Endothelial cell of umbilical vein (primary cell): ENCODE data around the gene PKNOX2.

Experiments
- EZH2 ChIP-seq: IDR thresholded peaks from 2 replicates; pipeline ENCODE4 v1.6.1; 2012; ENCODE audit warnings: borderline replicate concordance, low read depth, mild to moderate bottlenecking, moderate library complexity, low read length, inconsistent platforms; ENCODE audit not compliant: severe bottlenecking
- GATA2 ChIP-seq: IDR thresholded peaks from 2 replicates; pipeline ENCODE4 v1.7.0; 2011; ENCODE audit warnings: low read depth, mild to moderate bottlenecking, moderate library complexity, mixed read lengths, low read length; ENCODE audit not compliant: insufficient read length, insufficient read depth
- JUN ChIP-seq: IDR thresholded peaks from 2 replicates; pipeline ENCODE4 v1.6.1; 2011; ENCODE audit warnings: borderline replicate concordance, low read depth; ENCODE audit not compliant: insufficient read length, insufficient read depth
- MAX ChIP-seq: IDR thresholded peaks from 2 replicates; pipeline ENCODE4 v1.6.1; 2011; ENCODE audit not compliant: insufficient read depth, insufficient read length
- MYC ChIP-seq: IDR thresholded peaks from one replicate; pipeline ENCODE4 v1.6.1; 2011; ENCODE audit warnings: mild to moderate bottlenecking, low read depth, low read length
- POLR2A ChIP-seq: IDR thresholded peaks from 2 replicates; pipeline ENCODE4 v1.6.1; 2012; ENCODE audit warnings: low read depth, mild to moderate bottlenecking, control low read depth, low read length
- POLR2AphosphoS5 ChIP-seq: IDR thresholded peaks from 2 replicates; pipeline ENCODE4 v1.6.1; 2012; ENCODE audit warnings: low read depth, mild to moderate bottlenecking, control low read depth, low read length, moderate library complexity; ENCODE audit not compliant: insufficient read depth
- TF ChIP-seq, protein P1 (sequence below), 2 donors: IDR thresholded peaks; 1 replicate in 1 of 2; 2 replicates in 1 of 2; pipeline ENCODE4 v1.5.1; 2011; ENCODE audit warnings: low read length in 2 of 2, mild to moderate bottlenecking in 2 of 2, moderate library complexity in 2 of 2, control low read depth in 1 of 2, inconsistent platforms in 1 of 2, low read depth in 1 of 2; ENCODE audit not compliant: insufficient read depth in 1 of 2; ENCODE audit errors: extremely low read depth in 1 of 2

GRCh38 chr11:125329786-125330185 is 165.2 kb downstream of the PKNOX2 start:
- TF ChIP-seq, protein P1, sequence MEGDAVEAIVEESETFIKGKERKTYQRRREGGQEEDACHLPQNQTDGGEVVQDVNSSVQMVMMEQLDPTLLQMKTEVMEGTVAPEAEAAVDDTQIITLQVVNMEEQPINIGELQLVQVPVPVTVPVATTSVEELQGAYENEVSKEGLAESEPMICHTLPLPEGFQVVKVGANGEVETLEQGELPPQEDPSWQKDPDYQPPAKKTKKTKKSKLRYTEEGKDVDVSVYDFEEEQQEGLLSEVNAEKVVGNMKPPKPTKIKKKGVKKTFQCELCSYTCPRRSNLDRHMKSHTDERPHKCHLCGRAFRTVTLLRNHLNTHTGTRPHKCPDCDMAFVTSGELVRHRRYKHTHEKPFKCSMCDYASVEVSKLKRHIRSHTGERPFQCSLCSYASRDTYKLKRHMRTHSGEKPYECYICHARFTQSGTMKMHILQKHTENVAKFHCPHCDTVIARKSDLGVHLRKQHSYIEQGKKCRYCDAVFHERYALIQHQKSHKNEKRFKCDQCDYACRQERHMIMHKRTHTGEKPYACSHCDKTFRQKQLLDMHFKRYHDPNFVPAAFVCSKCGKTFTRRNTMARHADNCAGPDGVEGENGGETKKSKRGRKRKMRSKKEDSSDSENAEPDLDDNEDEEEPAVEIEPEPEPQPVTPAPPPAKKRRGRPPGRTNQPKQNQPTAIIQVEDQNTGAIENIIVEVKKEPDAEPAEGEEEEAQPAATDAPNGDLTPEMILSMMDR (IDR thresholded peaks at IDR 0.05; ENCODE audit: extremely low read depth in 1 of 2, insufficient read depth in 1 of 2, low read depth in 1 of 2, low read length in 2 of 2) = no peak
- no peak for TF ChIP-seq JUN
- TF ChIP-seq POLR2A = no peak
- no peak for TF ChIP-seq POLR2AphosphoS5
- no peak for TF ChIP-seq EZH2
- no peak for TF ChIP-seq GATA2
- TF ChIP-seq MAX = no peak
- TF ChIP-seq MYC = no peak
